PC-9 (cell line): ENCODE results near the gene GALM. TPM values are rescaled to one million over a fixed set of nuclear protein-coding genes. Genes with fewer than 3 reads are reported as not detected.
A peak's percentile ranks its signal among the peaks of the same experiment; 100 is the strongest.

Experiments
- BruUV-seq: library from RNA; stranded (reverse); fragments of 400-500 nt; replicated peaks from 2 replicates; lab custom pipeline; 2021; lab: Mats Ljungman, UMichigan
- CTCF ChIA-PET: fragments of 300-600 bp; sonication (Branson Sonifier 250); formaldehyde crosslinking; loops from one replicate; lab custom pipeline; 2022; ENCODE audit warnings: antibody characterized with exemption; lab: Charles Lee
- POLR2A ChIA-PET: fragments of 300-600 bp; sonication (Branson Sonifier 250); formaldehyde crosslinking; loops from one replicate; lab custom pipeline; 2022; ENCODE audit warnings: antibody characterized with exemption; ENCODE audit not compliant: unreplicated experiment; lab: Charles Lee
- DNase-seq, 2 experiments: peaks; one replicate each; pipeline versions ENCODE4 v3.0.0 to v3.0.0-alpha.2; 2015 to 2022; ENCODE audit warnings: mixed read lengths in 1 of 2
- H2AFZ ChIP-seq: fragments of 200-600 bp; sonication (generic); 2 replicates; pipeline ENCODE4 v1.8.1; 2017; ENCODE audit warnings: antibody characterized with exemption
- H3F3A ChIP-seq: fragments of 200-600 bp; sonication (generic); 2 replicates; pipeline ENCODE4 v1.8.1; 2017; ENCODE audit warnings: antibody characterized with exemption, mild to moderate bottlenecking, low read depth; ENCODE audit not compliant: insufficient read depth
- H3K27ac ChIP-seq: fragments of 200-600 bp; sonication (generic); 2 replicates; pipeline ENCODE4 v1.6.1; 2016; ENCODE audit warnings: mixed run types
- H3K27me3 ChIP-seq: fragments of 200-600 bp; sonication (generic); 2 replicates; pipeline ENCODE4 v1.6.1; 2016; ENCODE audit warnings: low read depth, mixed run types; ENCODE audit not compliant: insufficient read depth
- H3K36me3 ChIP-seq: fragments of 200-600 bp; sonication (generic); 2 replicates; pipeline ENCODE4 v1.6.1; 2016; ENCODE audit warnings: low read depth, mixed run types
- H3K4me1 ChIP-seq: fragments of 200-600 bp; sonication (generic); replicated peaks from 2 replicates; pipeline ENCODE4 v1.6.1; 2016; ENCODE audit warnings: mixed run types; ENCODE audit not compliant: insufficient read depth
- H3K4me2 ChIP-seq: fragments of 200-600 bp; sonication (generic); 2 replicates; pipeline ENCODE4 v1.6.1; 2017; ENCODE audit warnings: mixed run types
- H3K4me3 ChIP-seq: fragments of 200-600 bp; sonication (generic); 2 replicates; pipeline ENCODE4 v1.6.1; 2016; ENCODE audit warnings: mixed run types
- H3K79me2 ChIP-seq: fragments of 200-600 bp; sonication (generic); 2 replicates; pipeline ENCODE4 v1.6.1; 2017; ENCODE audit warnings: low read depth, mixed run types
- H3K9me2 ChIP-seq: fragments of 200-600 bp; sonication (generic); 2 replicates; pipeline ENCODE4 v1.8.1; 2017; ENCODE audit warnings: mild to moderate bottlenecking; ENCODE audit not compliant: insufficient read depth
- H3K9me3 ChIP-seq: fragments of 200-600 bp; sonication (generic); 2 replicates; pipeline ENCODE4 v1.8.1; 2016; ENCODE audit warnings: low read depth; ENCODE audit not compliant: insufficient read depth
- H4K20me1 ChIP-seq: fragments of 200-600 bp; sonication (generic); 2 replicates; pipeline ENCODE4 v1.8.1; 2017; ENCODE audit not compliant: insufficient read depth
- CTCF ChIP-seq: fragments of 200-600 bp; sonication (generic); conservative IDR thresholded peaks from 2 replicates; pipeline ENCODE4 v1.6.1; 2017; ENCODE audit warnings: mixed run types, antibody characterized with exemption, mild to moderate bottlenecking, moderate library complexity
- EZH2 ChIP-seq: fragments of 200-600 bp; sonication (generic); IDR thresholded peaks from 2 replicates; pipeline ENCODE4 v1.8.0; 2017; ENCODE audit warnings: antibody characterized with exemption, low read depth
- intact Hi-C: fragments of 100-400 bp; cut with micrococcal nuclease; formaldehyde crosslinking; loops from one replicate; pipeline ENCODE4 v1.10.0; 2022; ENCODE audit not compliant: unreplicated experiment
- total RNA-seq: library from RNA; stranded (reverse); gene quantifications from 2 replicates; pipeline ENCODE4 v1.2.3, GENCODE V29; 2021

The GALM gene
- total RNA-seq, 1 experiment from 2014 or later = 27.7 TPM

DNA sequence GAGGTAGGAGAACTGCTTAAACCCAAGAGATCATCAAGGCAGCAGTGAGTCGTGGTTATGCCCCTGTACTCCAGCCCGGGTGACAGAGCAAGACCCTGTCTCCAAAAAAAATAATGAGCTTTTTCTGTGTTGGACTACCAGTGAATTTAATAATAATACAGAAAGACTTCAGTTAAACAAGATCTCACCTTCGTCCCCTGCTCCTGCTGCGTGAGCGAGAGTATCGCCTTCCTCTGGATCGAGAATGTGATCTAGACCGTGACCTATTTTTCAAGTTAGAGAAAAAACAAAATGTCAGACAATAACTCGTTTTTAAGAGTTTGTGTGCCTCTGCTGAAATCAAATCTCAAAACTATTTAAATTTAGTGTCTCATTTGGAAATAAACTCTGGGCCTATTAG, 82.5 kb downstream of the GALM start:
- ChIA-PET CTCF (interaction anchor here (0.6 to 0.7 kb wide), 2 partner anchors 169 to 272 kb away, joined by 5 read pairs; no protein-coding TSS in a partner anchor), POLR2A (no interaction called here)
- Histone ChIP-seq H3K9me3 (no peaks in the 10 kb centered on the region), H3K27ac (no peak overlapping the region), H3K4me2 (peak overlapping the region; percentile 90; the same call in 1 of the 2 replicates), H3F3A (peaks cover 74% of the 10 kb centered on the region), H3K9me2 (no peaks in the 10 kb centered on the region), H3K4me1 (peaks cover 27% of the 10 kb centered on the region), H2AFZ (no peak overlapping the region), H4K20me1 (peaks cover 69% of the 10 kb centered on the region), H3K4me3 (no peak overlapping the region; the same call in 1 of the 2 replicates), H3K79me2 (peaks cover 72% of the 10 kb centered on the region), H3K27me3 (no peaks in the 10 kb centered on the region), H3K36me3 (peaks cover 67% of the 10 kb centered on the region)
- no peak for DNase-seq
- no TSS peak for BruUV-seq
- intact Hi-C loops = no loop called here
- TF ChIP-seq CTCF (no peak), EZH2 (no peak)

- no peak for TF ChIP-seq EZH2
- no peak for TF ChIP-seq CTCF
- Histone ChIP-seq H3K79me2 (peaks cover 70% of the 10 kb centered on the region), H3K4me1 (peaks cover 27% of the 10 kb centered on the region), H3K4me3 (peak overlapping the region; percentile 93), H3F3A (peaks cover 66% of the 10 kb centered on the region), H3K4me2 (peak overlapping the region; percentile 90), H3K9me2 (no peaks in the 10 kb centered on the region), H3K36me3 (peaks cover 59% of the 10 kb centered on the region), H2AFZ (no peak overlapping the region), H3K27me3 (no peaks in the 10 kb centered on the region), H3K9me3 (no peaks in the 10 kb centered on the region), H3K27ac (0 out of 2 replicates have a peak overlapping the region, but pooled peaks have one; percentile 88), H4K20me1 (peaks cover 61% of the 10 kb centered on the region)
- DNase-seq = no peak
- intact Hi-C loops = no loop called here
- ChIA-PET CTCF (interaction anchor here (0.6 kb wide), 1 partner anchor 272 kb away, joined by 5 read pairs; no protein-coding TSS in a partner anchor), POLR2A (no interaction called here)
- no TSS peak for BruUV-seq
Observed at GRCh38 chr2:38748943-38749804, 83.3 kb downstream of the GALM start.

- POLR2A ChIA-PET = no interaction called here
- peaks cover 49% of the 10 kb centered on the region for H3K36me3 ChIP-seq
Observed at GRCh38 chr2:38750011-38750890, 84.3 kb downstream of the GALM start.

More at GRCh38 chr2:38750011-38750890, 84.3 kb downstream of the GALM start:
- Histone ChIP-seq H3K4me3 (peak overlapping the region; percentile 93), H3K27me3 (no peaks in the 10 kb centered on the region), H3K79me2 (peaks cover 59% of the 10 kb centered on the region), H3K9me2 (no peaks in the 10 kb centered on the region), H2AFZ (peak overlapping the region; percentile 88), H3K27ac (peak overlapping the region; percentile 88), H3K4me2 (peak overlapping the region; percentile 90), H3F3A (peaks cover 56% of the 10 kb centered on the region), H3K4me1 (peaks cover 27% of the 10 kb centered on the region), H4K20me1 (peaks cover 50% of the 10 kb centered on the region), H3K9me3 (no peaks in the 10 kb centered on the region)
- CTCF ChIA-PET = no interaction called here
- BruUV-seq = TSS peak; percentile 89
- TF ChIP-seq CTCF (no peak), EZH2 (no peak)
- peak in 1 of 2 experiments; percentile 52 for DNase-seq
- intact Hi-C loops = loop anchor here (5.0 kb wide), 1 partner anchor 477 kb away; no protein-coding TSS in a partner anchor
